Stimulated activated memory B cell treated with anti-CD40 and anti-IgM and Interleukin-4, amounts not matched to agents 10 μg/mL and 1 μg/mL and 100 μg/mL, for 72 hours (primary cell): ENCODE data around the gene SLC1A6.
"Not testable (repeated sequence)": the region's sequence is repeated elsewhere in the genome, so short reads cannot be mapped to it uniquely, and the experiment has no call there.

Source experiments
- ATAC-seq: fragments of 150-1000 bp; cut with Tn5 transposase; 2 replicates; pipeline ENCODE4 v1.10.0; 2021
- H3K27ac Mint-ChIP-seq: one replicate; pipeline ENCODE4 v1.8.0; 2022; ENCODE audit warnings: mild to moderate bottlenecking, mixed read lengths
- H3K27me3 Mint-ChIP-seq: one replicate; pipeline ENCODE4 v1.8.0; 2022; ENCODE audit warnings: mixed read lengths
- H3K36me3 Mint-ChIP-seq: one replicate; pipeline ENCODE4 v1.8.0; 2022; ENCODE audit warnings: mixed read lengths
- H3K4me1 Mint-ChIP-seq: one replicate; pipeline ENCODE4 v1.8.0; 2022; ENCODE audit warnings: mixed read lengths
- H3K4me3 Mint-ChIP-seq: one replicate; pipeline ENCODE4 v1.8.0; 2022; ENCODE audit warnings: mild to moderate bottlenecking, moderate library complexity, mixed read lengths
- H3K9me3 Mint-ChIP-seq: one replicate; pipeline ENCODE4 v1.8.0; 2022; ENCODE audit warnings: mixed read lengths

The SLC1A6 gene

GRCh38 chr19:14979476-14980255 lies at the start of gene SLC1A6:
Gene SLC1A6, minus strand, starts transcription at chr19:14979864. Its CDS starts 6,954 bp downstream, at chr19:14972910.
- no peak for ATAC-seq
- H3K4me3 Mint-ChIP-seq, result peak within 1 kb of the TSS; percentile 34
- H3K36me3 Mint-ChIP-seq, result no peaks in the 10 kb centered on the region
- H3K27me3 Mint-ChIP-seq, result peaks cover 59% of the 10 kb centered on the region
- peaks cover 4% of the 10 kb centered on the region for H3K4me1 Mint-ChIP-seq
- no peak within 1 kb of the TSS for H3K27ac Mint-ChIP-seq
- H3K9me3 Mint-ChIP-seq, result no peaks in the 10 kb centered on the region

- H3K27ac Mint-ChIP-seq, result no peak overlapping the region
These were observed 48.8 kb upstream of the SLC1A6 start for GRCh38 chr19:15028490-15028889.

GRCh38 chr19:15025217-15025616 lies 45.6 kb upstream of the SLC1A6 start:
- Mint-ChIP-seq H3K4me1 (peaks cover 7% of the 10 kb centered on the region), H3K27ac (no peak overlapping the region), H3K27me3 (peaks cover 42% of the 10 kb centered on the region), H3K9me3 (no peaks in the 10 kb centered on the region), H3K36me3 (no peaks in the 10 kb centered on the region), H3K4me3 (no peak overlapping the region)
- ATAC-seq, result no peak

More at GRCh38 chr19:15028490-15028889, 48.8 kb upstream of the SLC1A6 start:
- Mint-ChIP-seq H3K4me3 (no peak overlapping the region), H3K4me1 (peaks cover 7% of the 10 kb centered on the region), H3K36me3 (no peaks in the 10 kb centered on the region), H3K27me3 (peaks cover 32% of the 10 kb centered on the region), H3K9me3 (no peaks in the 10 kb centered on the region)
- no peak for ATAC-seq

GRCh38 chr19:15022752-15023151 lies 43.1 kb upstream of the SLC1A6 start:
- ATAC-seq, result no peak
- Mint-ChIP-seq H3K27me3 (peaks cover 38% of the 10 kb centered on the region), H3K36me3 (no peaks in the 10 kb centered on the region), H3K4me3 (no peak overlapping the region), H3K9me3 (no peaks in the 10 kb centered on the region), H3K27ac (no peak overlapping the region), H3K4me1 (peaks cover 7% of the 10 kb centered on the region)

GRCh38 chr19:15021286-15022007 lies 41.8 kb upstream of the SLC1A6 start:
- ATAC-seq, result peak; percentile 36
- no peaks in the 10 kb centered on the region for H3K36me3 Mint-ChIP-seq

GRCh38 chr19:15018836-15019235 lies 39.2 kb upstream of the SLC1A6 start:
- H3K36me3 Mint-ChIP-seq, H3K4me3 Mint-ChIP-seq, H3K27ac Mint-ChIP-seq, H3K9me3 Mint-ChIP-seq, ATAC-seq, H3K4me1 Mint-ChIP-seq: not testable (repeated sequence)
- H3K27me3 Mint-ChIP-seq, result peaks cover 31% of the 10 kb centered on the region

More at GRCh38 chr19:15021286-15022007, 41.8 kb upstream of the SLC1A6 start:
- Mint-ChIP-seq H3K27ac (no peak overlapping the region), H3K4me1 (peaks cover 7% of the 10 kb centered on the region), H3K4me3 (no peak overlapping the region), H3K9me3 (no peaks in the 10 kb centered on the region), H3K27me3 (peaks cover 45% of the 10 kb centered on the region)

- no peak for ATAC-seq
- Mint-ChIP-seq H3K27me3 (peaks cover 45% of the 10 kb centered on the region), H3K4me3 (no peak overlapping the region), H3K27ac (no peak overlapping the region), H3K4me1 (no peaks in the 10 kb centered on the region), H3K36me3 (no peaks in the 10 kb centered on the region), H3K9me3 (no peaks in the 10 kb centered on the region)
These were observed 36.4 kb upstream of the SLC1A6 start for GRCh38 chr19:15015946-15016542.

GRCh38 chr19:15014579-15014978 lies 34.9 kb upstream of the SLC1A6 start:
- no peak overlapping the region for H3K4me3 Mint-ChIP-seq
- no peaks in the 10 kb centered on the region for H3K36me3 Mint-ChIP-seq
- no peaks in the 10 kb centered on the region for H3K9me3 Mint-ChIP-seq
- peaks cover 50% of the 10 kb centered on the region for H3K27me3 Mint-ChIP-seq
- no peak for ATAC-seq
- no peak overlapping the region for H3K27ac Mint-ChIP-seq
- no peaks in the 10 kb centered on the region for H3K4me1 Mint-ChIP-seq

- Mint-ChIP-seq H3K27me3 (peaks cover 59% of the 10 kb centered on the region), H3K4me1 (no peaks in the 10 kb centered on the region), H3K27ac (no peak overlapping the region), H3K36me3 (no peaks in the 10 kb centered on the region), H3K4me3 (no peak overlapping the region), H3K9me3 (peaks cover 4% of the 10 kb centered on the region)
- ATAC-seq, result no peak
These were observed 31.0 kb upstream of the SLC1A6 start for GRCh38 chr19:15010501-15011300.

GRCh38 chr19:15008308-15008707 lies 28.6 kb upstream of the SLC1A6 start:
- peaks cover 4% of the 10 kb centered on the region for H3K9me3 Mint-ChIP-seq
- no peak for ATAC-seq
- peaks cover 77% of the 10 kb centered on the region for H3K27me3 Mint-ChIP-seq
- no peaks in the 10 kb centered on the region for H3K4me1 Mint-ChIP-seq
- no peak overlapping the region for H3K27ac Mint-ChIP-seq
- no peaks in the 10 kb centered on the region for H3K36me3 Mint-ChIP-seq
- H3K4me3 Mint-ChIP-seq, result no peak overlapping the region

GRCh38 chr19:14997981-14998380 lies 18.3 kb upstream of the SLC1A6 start:
- Mint-ChIP-seq H3K27me3 (peaks cover 22% of the 10 kb centered on the region), H3K9me3 (peaks cover 3% of the 10 kb centered on the region), H3K27ac (no peak overlapping the region), H3K4me1 (no peaks in the 10 kb centered on the region), H3K4me3 (no peak overlapping the region), H3K36me3 (no peaks in the 10 kb centered on the region)
- ATAC-seq, result no peak

GRCh38 chr19:14992780-14993179 lies 13.1 kb upstream of the SLC1A6 start:
- Mint-ChIP-seq H3K4me3 (no peak overlapping the region), H3K27me3 (no peaks in the 10 kb centered on the region), H3K4me1 (no peaks in the 10 kb centered on the region), H3K27ac (no peak overlapping the region), H3K36me3 (no peaks in the 10 kb centered on the region), H3K9me3 (peaks cover 3% of the 10 kb centered on the region)
- ATAC-seq, result no peak

GRCh38 chr19:14985133-14985532 lies 5.5 kb upstream of the SLC1A6 start:
- Mint-ChIP-seq H3K27ac (no peak overlapping the region), H3K4me3 (no peak overlapping the region), H3K4me1 (no peaks in the 10 kb centered on the region), H3K27me3 (peaks cover 17% of the 10 kb centered on the region), H3K36me3 (no peaks in the 10 kb centered on the region), H3K9me3 (no peaks in the 10 kb centered on the region)
- ATAC-seq, result no peak

GRCh38 chr19:14978161-14978776 lies 1.4 kb downstream of the SLC1A6 start:
- H3K4me3 Mint-ChIP-seq, result no peak overlapping the region
- H3K4me1 Mint-ChIP-seq, result peaks cover 4% of the 10 kb centered on the region

More at GRCh38 chr19:14978161-14978776, 1.4 kb downstream of the SLC1A6 start:
- ATAC-seq, result no peak
- no peak overlapping the region for H3K27ac Mint-ChIP-seq
- no peaks in the 10 kb centered on the region for H3K36me3 Mint-ChIP-seq
- H3K9me3 Mint-ChIP-seq, result no peaks in the 10 kb centered on the region
- peaks cover 67% of the 10 kb centered on the region for H3K27me3 Mint-ChIP-seq
